ENCODE measurements around the gene SPDYE5. TPM values are rescaled to one million over a fixed set of nuclear protein-coding genes. Genes with fewer than 3 reads are reported as not detected.

The SPDYE5 gene
- total RNA-seq, 1 donor from 2014 or later = not detected

GRCh38 chr7:75531359-75531821 is 39.3 kb downstream of the SPDYE5 start:
- no peak for DNase-seq (ENCODE audit: low read depth)
- TF ChIP-seq CTCF (conservative IDR thresholded peaks at IDR 0.05; ENCODE audit: low read depth, low read length) = no peak
- no peak overlapping the region for H3K4me3 ChIP-seq (ENCODE audit: low read depth, low read length)

GRCh38 chr7:75532639-75533038 is 40.5 kb downstream of the SPDYE5 start:
- no peak for TF ChIP-seq CTCF (conservative IDR thresholded peaks at IDR 0.05; ENCODE audit: low read depth, low read length)

GRCh38 chr7:75533926-75534325 is 41.8 kb downstream of the SPDYE5 start:
- no peak for TF ChIP-seq CTCF (conservative IDR thresholded peaks at IDR 0.05; ENCODE audit: low read depth, low read length)
- H3K4me3 ChIP-seq (ENCODE audit: low read depth, low read length) = no peak overlapping the region
- DNase-seq (ENCODE audit: low read depth) = no peak

More at GRCh38 chr7:75532639-75533038, 40.5 kb downstream of the SPDYE5 start:
- no peak overlapping the region for H3K4me3 ChIP-seq (ENCODE audit: low read depth, low read length)
- no peak for DNase-seq (ENCODE audit: low read depth)

GRCh38 chr7:75534727-75535307 is 42.7 kb downstream of the SPDYE5 start:
- DNase-seq (ENCODE audit: low read depth) = no peak
- no peak overlapping the region for H3K4me3 ChIP-seq (ENCODE audit: low read depth, low read length)
- no peak for TF ChIP-seq CTCF (conservative IDR thresholded peaks at IDR 0.05; ENCODE audit: low read depth, low read length)

- DNase-seq (ENCODE audit: low read depth) = no peak
- TF ChIP-seq CTCF (conservative IDR thresholded peaks at IDR 0.05; ENCODE audit: low read depth, low read length) = no peak
- H3K4me3 ChIP-seq (ENCODE audit: low read depth, low read length) = no peak overlapping the region
These were observed 44.4 kb downstream of the SPDYE5 start for GRCh38 chr7:75536491-75536890.

GRCh38 chr7:75536940-75537538 is 44.9 kb downstream of the SPDYE5 start:
- no peak for DNase-seq (ENCODE audit: low read depth)
- no peak overlapping the region for H3K4me3 ChIP-seq (ENCODE audit: low read depth, low read length)

More at GRCh38 chr7:75536940-75537538, 44.9 kb downstream of the SPDYE5 start:
- no peak for TF ChIP-seq CTCF (conservative IDR thresholded peaks at IDR 0.05; ENCODE audit: low read depth, low read length)
